ENCODE data around the gene SPDYA.

DNA sequence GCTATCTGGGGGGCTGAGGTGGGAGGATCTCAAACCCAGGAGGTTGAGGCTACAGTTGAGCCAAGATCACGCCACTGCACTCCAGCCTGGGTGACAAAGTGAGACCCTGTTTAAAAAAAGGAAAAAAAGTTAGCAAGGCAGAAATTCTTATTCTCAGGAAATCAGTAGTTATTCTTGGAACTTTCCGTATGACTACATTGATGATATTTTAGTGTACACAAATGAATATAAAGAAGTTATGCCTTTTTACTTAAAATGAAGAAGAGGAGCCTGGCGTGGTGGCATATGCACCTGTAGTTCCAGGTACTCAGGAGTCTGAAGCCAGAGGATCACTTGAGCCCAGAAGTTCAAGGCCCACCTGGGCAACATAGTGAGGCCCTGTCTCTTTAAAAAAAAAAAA lies 7.4 kb downstream of the SPDYA start:
- TF ChIP-seq POLR2A (IDR thresholded peaks at IDR 0.05; ENCODE audit: borderline replicate concordance, extremely low read depth, insufficient read depth, insufficient read length) (no peak), EZH2phosphoT487 (IDR thresholded peaks at IDR 0.05; ENCODE audit: borderline replicate concordance) (no peak), ELF1 (IDR thresholded peaks at IDR 0.05; ENCODE audit: borderline replicate concordance, low read depth) (no peak), RAD21 (IDR thresholded peaks at IDR 0.05; ENCODE audit: low read depth) (no peak), JUND (IDR thresholded peaks at IDR 0.05) (no peak), POLR2AphosphoS5 (IDR thresholded peaks at IDR 0.05; ENCODE audit: low read depth, low read length) (no peak), CTCF (IDR thresholded peaks at IDR 0.05 in 2 of 3, conservative IDR thresholded peaks at IDR 0.05 in 1 of 3; ENCODE audit: borderline replicate concordance in 1 of 3, insufficient read depth in 1 of 3, low read depth in 2 of 3, low read length in 2 of 3) (no peak), EZH2 (IDR thresholded peaks at IDR 0.05) (no peak), CEBPB (IDR thresholded peaks at IDR 0.05; ENCODE audit: low read depth) (no peak), MAX (IDR thresholded peaks at IDR 0.05) (no peak)
- TF ChIP-seq, protein P1, sequence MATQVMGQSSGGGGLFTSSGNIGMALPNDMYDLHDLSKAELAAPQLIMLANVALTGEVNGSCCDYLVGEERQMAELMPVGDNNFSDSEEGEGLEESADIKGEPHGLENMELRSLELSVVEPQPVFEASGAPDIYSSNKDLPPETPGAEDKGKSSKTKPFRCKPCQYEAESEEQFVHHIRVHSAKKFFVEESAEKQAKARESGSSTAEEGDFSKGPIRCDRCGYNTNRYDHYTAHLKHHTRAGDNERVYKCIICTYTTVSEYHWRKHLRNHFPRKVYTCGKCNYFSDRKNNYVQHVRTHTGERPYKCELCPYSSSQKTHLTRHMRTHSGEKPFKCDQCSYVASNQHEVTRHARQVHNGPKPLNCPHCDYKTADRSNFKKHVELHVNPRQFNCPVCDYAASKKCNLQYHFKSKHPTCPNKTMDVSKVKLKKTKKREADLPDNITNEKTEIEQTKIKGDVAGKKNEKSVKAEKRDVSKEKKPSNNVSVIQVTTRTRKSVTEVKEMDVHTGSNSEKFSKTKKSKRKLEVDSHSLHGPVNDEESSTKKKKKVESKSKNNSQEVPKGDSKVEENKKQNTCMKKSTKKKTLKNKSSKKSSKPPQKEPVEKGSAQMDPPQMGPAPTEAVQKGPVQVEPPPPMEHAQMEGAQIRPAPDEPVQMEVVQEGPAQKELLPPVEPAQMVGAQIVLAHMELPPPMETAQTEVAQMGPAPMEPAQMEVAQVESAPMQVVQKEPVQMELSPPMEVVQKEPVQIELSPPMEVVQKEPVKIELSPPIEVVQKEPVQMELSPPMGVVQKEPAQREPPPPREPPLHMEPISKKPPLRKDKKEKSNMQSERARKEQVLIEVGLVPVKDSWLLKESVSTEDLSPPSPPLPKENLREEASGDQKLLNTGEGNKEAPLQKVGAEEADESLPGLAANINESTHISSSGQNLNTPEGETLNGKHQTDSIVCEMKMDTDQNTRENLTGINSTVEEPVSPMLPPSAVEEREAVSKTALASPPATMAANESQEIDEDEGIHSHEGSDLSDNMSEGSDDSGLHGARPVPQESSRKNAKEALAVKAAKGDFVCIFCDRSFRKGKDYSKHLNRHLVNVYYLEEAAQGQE (IDR thresholded peaks at IDR 0.05; ENCODE audit: low read depth): no peak
